ENCODE data around the gene MMAA. TPM values are rescaled to one million over a fixed set of nuclear protein-coding genes. Genes with fewer than 3 reads are reported as not detected.
"Not testable (repeated sequence)": the region's sequence is repeated elsewhere in the genome, so short reads cannot be mapped to it uniquely, and the experiment has no call there.

MMAA gene
- total and polyA plus RNA-seq, 4 donors, result 4.8 to 18.9 (median 15.3) TPM

DNA sequence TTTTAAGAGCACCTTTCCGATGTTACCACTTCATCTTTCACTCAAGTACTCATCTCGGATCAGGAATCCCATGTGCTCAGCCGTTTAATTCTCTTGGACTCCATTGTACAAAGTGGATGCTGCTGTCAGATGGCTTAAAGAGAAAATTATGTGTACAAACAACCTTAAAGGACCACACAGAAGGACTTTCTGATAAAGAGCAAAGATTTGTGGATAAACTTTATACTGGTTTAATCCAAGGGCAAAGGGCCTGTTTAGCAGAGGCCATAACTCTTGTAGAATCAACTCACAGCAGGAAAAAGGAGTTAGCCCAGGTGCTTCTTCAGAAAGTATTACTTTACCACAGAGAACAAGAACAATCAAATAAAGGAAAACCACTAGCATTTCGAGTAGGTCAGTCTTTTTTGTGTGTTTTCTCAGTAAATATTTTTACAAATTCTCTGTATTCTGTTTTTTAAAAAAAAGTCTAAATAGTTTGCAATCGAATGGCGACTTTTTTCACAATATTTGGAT, 20.1 kb downstream of the MMAA start:
- no peaks in the 10 kb centered on the region for H3K4me1 ChIP-seq (ENCODE audit: control insufficient read depth in 4 of 4, insufficient read depth in 4 of 4, low read length in 3 of 4)
- no peak for DNase-seq (ENCODE audit: low spot score)
- no peaks in the 10 kb centered on the region for H3K27me3 ChIP-seq (ENCODE audit: control insufficient read depth in 4 of 4, insufficient read depth in 4 of 4, low read length in 3 of 4)
- WGBS, result 92% methylated on average over 6 of the region's 6 CpGs
- H3K9me3 ChIP-seq (ENCODE audit: control insufficient read depth in 4 of 4, low read length in 3 of 4), result no peaks in the 10 kb centered on the region
- no peak overlapping the region for H3K4me3 ChIP-seq (ENCODE audit: low read depth in 1 of 3, low read length in 3 of 3)
- H3K9ac ChIP-seq (ENCODE audit: low read depth in 1 of 2, low read length in 2 of 2), result no peak overlapping the region
- no peak for TF ChIP-seq YY1 (IDR thresholded peaks at IDR 0.05)
- no peak for TF ChIP-seq MAX (IDR thresholded peaks at IDR 0.05)
- TF ChIP-seq, protein P1, sequence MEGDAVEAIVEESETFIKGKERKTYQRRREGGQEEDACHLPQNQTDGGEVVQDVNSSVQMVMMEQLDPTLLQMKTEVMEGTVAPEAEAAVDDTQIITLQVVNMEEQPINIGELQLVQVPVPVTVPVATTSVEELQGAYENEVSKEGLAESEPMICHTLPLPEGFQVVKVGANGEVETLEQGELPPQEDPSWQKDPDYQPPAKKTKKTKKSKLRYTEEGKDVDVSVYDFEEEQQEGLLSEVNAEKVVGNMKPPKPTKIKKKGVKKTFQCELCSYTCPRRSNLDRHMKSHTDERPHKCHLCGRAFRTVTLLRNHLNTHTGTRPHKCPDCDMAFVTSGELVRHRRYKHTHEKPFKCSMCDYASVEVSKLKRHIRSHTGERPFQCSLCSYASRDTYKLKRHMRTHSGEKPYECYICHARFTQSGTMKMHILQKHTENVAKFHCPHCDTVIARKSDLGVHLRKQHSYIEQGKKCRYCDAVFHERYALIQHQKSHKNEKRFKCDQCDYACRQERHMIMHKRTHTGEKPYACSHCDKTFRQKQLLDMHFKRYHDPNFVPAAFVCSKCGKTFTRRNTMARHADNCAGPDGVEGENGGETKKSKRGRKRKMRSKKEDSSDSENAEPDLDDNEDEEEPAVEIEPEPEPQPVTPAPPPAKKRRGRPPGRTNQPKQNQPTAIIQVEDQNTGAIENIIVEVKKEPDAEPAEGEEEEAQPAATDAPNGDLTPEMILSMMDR (IDR thresholded peaks at IDR 0.05; ENCODE audit: low read depth, low read length, missing input control), result no peak
- TF ChIP-seq RAD21 (IDR thresholded peaks at IDR 0.05), result no peak
- TF ChIP-seq TAF1 (conservative IDR thresholded peaks at IDR 0.05), result no peak
- TF ChIP-seq EGR1 (IDR thresholded peaks at IDR 0.05; ENCODE audit: low read depth in 2 of 2), result no peak
- no peak for TF ChIP-seq REST (IDR thresholded peaks at IDR 0.05)
- TF ChIP-seq HNF4G (IDR thresholded peaks at IDR 0.05), result no peak
- no peak for TF ChIP-seq SP1 (IDR thresholded peaks at IDR 0.05)
- no peak for TF ChIP-seq JUND (IDR thresholded peaks at IDR 0.05)
- TF ChIP-seq ZBTB33 (IDR thresholded peaks at IDR 0.05), result no peak
- peaks cover 3 to 22% (median 8%) of the 10 kb centered on the region in 4 donors for H3K36me3 ChIP-seq (ENCODE audit: control insufficient read depth in 4 of 4, insufficient read depth in 3 of 4, low read depth in 1 of 4, low read length in 3 of 4)
- H3K27ac ChIP-seq (ENCODE audit: low read depth in 1 of 2, low read length in 2 of 2), result no peak overlapping the region

- H3K9me3 ChIP-seq (ENCODE audit: control insufficient read depth in 4 of 4, low read length in 3 of 4); DNase-seq (ENCODE audit: low spot score); H3K4me3 ChIP-seq (ENCODE audit: low read depth in 1 of 3, low read length in 3 of 3); H3K9ac ChIP-seq (ENCODE audit: low read depth in 1 of 2, low read length in 2 of 2); H3K27ac ChIP-seq (ENCODE audit: low read depth in 1 of 2, low read length in 2 of 2); H3K4me1 ChIP-seq (ENCODE audit: control insufficient read depth in 4 of 4, insufficient read depth in 4 of 4, low read length in 3 of 4); H3K27me3 ChIP-seq (ENCODE audit: control insufficient read depth in 4 of 4, insufficient read depth in 4 of 4, low read length in 3 of 4): not testable (repeated sequence)
- WGBS, result 77% methylated on average over 2 of the region's 2 CpGs
- peaks cover 3 to 23% (median 9%) of the 10 kb centered on the region in 4 donors for H3K36me3 ChIP-seq (ENCODE audit: control insufficient read depth in 4 of 4, insufficient read depth in 3 of 4, low read depth in 1 of 4, low read length in 3 of 4)
Measured at GRCh38 chr4:145640236-145640635, 21.1 kb downstream of the MMAA start.

Data from liver (tissue), 9 donors.